GM12873 (cell line): ENCODE data around the gene ZBTB20.

Experiments
- TF ChIP-seq, protein P1 (sequence below): IDR thresholded peaks from 2 replicates; pipeline ENCODE4 v1.5.1; 2012; ENCODE audit warnings: low read depth, mild to moderate bottlenecking, moderate library complexity, low read length, control low read depth; ENCODE audit not compliant: insufficient read depth; ENCODE audit errors: missing control alignments

ZBTB20 gene

GRCh38 chr3:114456742-114457141 lies 690.3 kb downstream of the ZBTB20 start:
- TF ChIP-seq, protein P1, sequence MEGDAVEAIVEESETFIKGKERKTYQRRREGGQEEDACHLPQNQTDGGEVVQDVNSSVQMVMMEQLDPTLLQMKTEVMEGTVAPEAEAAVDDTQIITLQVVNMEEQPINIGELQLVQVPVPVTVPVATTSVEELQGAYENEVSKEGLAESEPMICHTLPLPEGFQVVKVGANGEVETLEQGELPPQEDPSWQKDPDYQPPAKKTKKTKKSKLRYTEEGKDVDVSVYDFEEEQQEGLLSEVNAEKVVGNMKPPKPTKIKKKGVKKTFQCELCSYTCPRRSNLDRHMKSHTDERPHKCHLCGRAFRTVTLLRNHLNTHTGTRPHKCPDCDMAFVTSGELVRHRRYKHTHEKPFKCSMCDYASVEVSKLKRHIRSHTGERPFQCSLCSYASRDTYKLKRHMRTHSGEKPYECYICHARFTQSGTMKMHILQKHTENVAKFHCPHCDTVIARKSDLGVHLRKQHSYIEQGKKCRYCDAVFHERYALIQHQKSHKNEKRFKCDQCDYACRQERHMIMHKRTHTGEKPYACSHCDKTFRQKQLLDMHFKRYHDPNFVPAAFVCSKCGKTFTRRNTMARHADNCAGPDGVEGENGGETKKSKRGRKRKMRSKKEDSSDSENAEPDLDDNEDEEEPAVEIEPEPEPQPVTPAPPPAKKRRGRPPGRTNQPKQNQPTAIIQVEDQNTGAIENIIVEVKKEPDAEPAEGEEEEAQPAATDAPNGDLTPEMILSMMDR = no peak

DNA sequence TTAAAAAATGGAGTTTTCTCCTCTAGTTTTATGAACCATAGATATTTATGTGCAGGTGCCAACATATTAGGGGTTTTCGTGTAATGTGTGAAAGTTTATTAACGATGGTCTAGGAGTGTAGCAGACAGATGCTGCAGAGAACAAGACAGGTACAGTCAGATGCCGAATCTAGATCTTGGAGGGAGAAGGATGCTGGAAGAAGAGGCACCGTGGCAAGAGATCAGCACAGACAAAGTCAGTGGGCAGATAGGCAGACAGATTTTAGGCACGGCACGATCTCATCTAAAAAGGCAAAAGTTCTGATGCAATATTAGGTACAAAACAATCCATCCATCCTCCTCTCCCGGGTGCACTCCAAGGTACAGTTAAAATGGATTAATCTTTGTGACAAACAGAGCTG lies 691.7 kb downstream of the ZBTB20 start:
- TF ChIP-seq, protein P1 = no peak

DNA sequence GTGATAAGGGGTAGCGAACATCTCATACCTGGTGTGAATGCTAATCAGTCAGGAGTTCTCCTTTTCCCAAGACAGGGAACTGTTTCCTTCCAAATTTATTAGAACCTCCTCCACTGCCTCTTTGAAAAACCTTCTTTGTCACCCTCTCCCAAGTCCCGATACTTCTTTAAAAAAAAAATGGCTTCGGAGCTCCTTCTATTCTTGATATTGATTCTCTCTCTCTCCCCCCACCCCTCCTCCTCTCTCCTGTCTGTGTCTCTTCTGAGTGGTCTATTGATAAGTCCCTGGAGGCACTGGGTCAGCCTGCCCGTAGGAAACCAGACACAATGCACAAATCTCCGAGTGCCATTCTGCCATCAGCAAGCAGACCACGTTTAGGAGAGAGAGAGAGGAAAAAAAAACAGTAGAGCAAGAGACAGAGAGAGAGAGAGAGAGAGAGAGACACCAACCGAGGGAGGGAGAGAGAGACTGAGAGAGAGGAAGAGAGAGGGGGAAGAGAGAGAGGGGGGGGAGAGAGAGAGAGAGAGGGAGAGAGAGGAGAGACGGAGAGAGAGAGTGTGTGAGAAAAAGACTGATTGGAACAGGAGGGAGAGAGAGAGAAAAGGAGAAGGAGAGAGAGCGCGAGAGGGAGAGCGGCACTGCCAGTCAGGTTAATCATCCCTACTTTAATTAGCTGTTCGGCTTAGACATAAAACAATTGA lies 692.4 kb downstream of the ZBTB20 start:
- TF ChIP-seq, protein P1 = no peak

DNA sequence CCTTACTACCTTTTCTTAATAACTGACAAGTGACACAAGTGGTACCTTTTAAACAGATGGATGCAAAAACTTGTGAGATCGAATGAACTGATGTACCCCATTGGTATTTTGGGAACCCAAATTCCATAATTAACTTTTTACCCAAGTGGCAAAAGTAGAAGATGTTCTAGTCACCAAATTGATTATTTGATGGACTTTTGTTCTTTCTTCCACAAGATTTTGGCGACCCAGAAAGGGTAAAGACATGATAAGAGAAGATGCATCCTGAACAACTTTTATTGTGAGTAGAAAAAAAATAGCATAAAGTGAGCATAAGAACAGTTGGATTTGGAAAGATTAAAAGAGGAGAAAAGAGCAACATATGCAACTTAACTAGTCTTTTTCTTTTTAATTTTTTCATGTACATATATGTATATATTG lies 693.7 kb downstream of the ZBTB20 start:
- TF ChIP-seq, protein P1 = no peak

DNA sequence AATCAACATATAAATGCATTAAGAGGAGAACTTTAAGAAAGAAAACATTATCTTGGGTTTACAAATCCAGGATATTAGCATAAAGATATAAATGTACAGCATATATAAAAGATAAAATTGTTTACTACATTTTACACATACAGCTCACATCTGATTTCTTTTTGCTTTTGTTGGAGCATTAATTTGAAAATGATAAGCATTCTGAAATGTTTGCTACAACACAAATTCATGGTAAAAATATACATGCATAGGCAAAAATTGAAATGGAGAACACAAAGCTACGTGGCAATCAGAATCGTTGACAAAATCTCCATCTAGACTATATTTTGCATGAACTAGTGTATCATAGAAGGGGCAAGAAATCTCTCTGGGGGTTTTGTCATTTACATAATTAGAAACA lies 694.2 kb downstream of the ZBTB20 start:
- TF ChIP-seq, protein P1 = no peak

GRCh38 chr3:114452256-114452655 lies 694.8 kb downstream of the ZBTB20 start:
- TF ChIP-seq, protein P1 = no peak

- TF ChIP-seq, protein P1 = no peak
Measured at GRCh38 chr3:114451561-114452018, 695.5 kb downstream of the ZBTB20 start.

DNA sequence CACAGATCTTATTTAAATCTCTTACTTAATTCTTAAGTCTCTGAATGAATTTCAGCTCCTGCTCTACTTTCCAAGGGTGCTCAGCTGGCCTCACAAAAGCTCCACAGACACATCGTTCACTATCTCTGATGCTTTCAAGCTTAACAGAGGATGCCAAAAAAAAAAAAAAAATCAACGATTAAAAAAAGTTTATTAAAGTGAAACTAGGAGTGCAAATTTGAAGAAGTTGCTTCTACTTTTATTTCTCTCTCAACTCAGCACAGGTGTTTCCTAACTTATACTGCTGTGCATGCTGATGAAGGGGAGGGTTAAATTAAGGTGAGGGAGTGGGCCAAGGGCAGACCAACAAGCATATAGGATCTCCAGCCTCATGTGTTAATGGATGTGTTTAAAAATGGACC lies 696.0 kb downstream of the ZBTB20 start:
- TF ChIP-seq, protein P1 = no peak
